Body of pancreas (tissue), 4 donors: Measurements from ENCODE around the gene TYW1B.

ENCODE experiments used
- CTCF ChIP-seq, 7 experiments: fragments of 450-650 bp in 4 of 7; fragments of 200-600 bp in 3 of 7; sonication (generic) in 3 of 7; IDR thresholded peaks; one replicate each; pipeline ENCODE4 v1.5.1; 2016 to 2019; ENCODE audit warnings: antibody characterized with exemption in 7 of 7
- POLR2A ChIP-seq, 3 donors: fragments of 450-650 bp; IDR thresholded peaks; one replicate each; pipeline ENCODE4 v1.6.1; 2016; ENCODE audit warnings: antibody characterized with exemption in 3 of 3, mild to moderate bottlenecking in 2 of 3

GRCh38 chr7:72785166-72785955 lies 42.6 kb downstream of the TYW1B start:
- TF ChIP-seq CTCF (IDR thresholded peaks at IDR 0.05) = no peak
- TF ChIP-seq POLR2A (IDR thresholded peaks at IDR 0.05) = no peak
